SU-DHL-6 (cell line): ENCODE results near the gene EFCAB6.

ENCODE experiments used
- H2AFZ ChIP-seq: fragments of 200-600 bp; sonication (generic); 2 replicates; pipeline ENCODE4 v1.6.1; 2014; ENCODE audit warnings: low read depth, mild to moderate bottlenecking, moderate library complexity, mixed read lengths, antibody characterized with exemption, low read length; ENCODE audit not compliant: severe bottlenecking
- H3F3A ChIP-seq: fragments of 200-600 bp; shearing (Covaris generic); 2 replicates; pipeline ENCODE4 v1.6.0; 2016; ENCODE audit warnings: antibody characterized with exemption, mild to moderate bottlenecking; ENCODE audit not compliant: insufficient read depth
- H3K27ac ChIP-seq: fragments of 200-600 bp; sonication (generic); 2 replicates; pipeline ENCODE4 v1.5.1; 2016; ENCODE audit warnings: low read depth, mild to moderate bottlenecking, low read length, moderate library complexity, mixed read lengths
- H3K27me3 ChIP-seq: fragments of 200-600 bp; sonication (generic), shearing (Covaris generic); 2 replicates; pipeline ENCODE4 v1.6.0; 2014; ENCODE audit warnings: mild to moderate bottlenecking, low read length
- H3K36me3 ChIP-seq: fragments of 200-600 bp; sonication (generic); 2 replicates; pipeline ENCODE4 v1.6.1; 2014; ENCODE audit warnings: mild to moderate bottlenecking, low read length, mixed read lengths
- H3K4me2 ChIP-seq: fragments of 300-600, 200-600 bp; shearing (Covaris generic), sonication (generic); 2 replicates; pipeline ENCODE4 v1.6.0; 2014; ENCODE audit warnings: low read length, low read depth, mild to moderate bottlenecking; ENCODE audit not compliant: poor library complexity, severe bottlenecking
- H3K4me3 ChIP-seq: fragments of 200-600 bp; sonication (generic); 2 replicates; pipeline ENCODE4 v1.5.1; 2014; ENCODE audit warnings: antibody characterized with exemption, low read length, mild to moderate bottlenecking, mixed read lengths; ENCODE audit not compliant: insufficient read depth, poor library complexity, severe bottlenecking
- H3K79me2 ChIP-seq: fragments of 200-600 bp; sonication (generic); 2 replicates; pipeline ENCODE4 v1.6.1; 2014; ENCODE audit warnings: mild to moderate bottlenecking, low read length, moderate library complexity; ENCODE audit not compliant: insufficient read depth
- H3K9ac ChIP-seq: fragments of 200-600 bp; sonication (generic); 2 replicates; pipeline ENCODE4 v1.7.0; 2014; ENCODE audit warnings: mild to moderate bottlenecking, low read length
- H3K9me2 ChIP-seq: fragments of 200-600 bp; sonication (generic); replicated peaks from 2 replicates; pipeline ENCODE4 v1.6.1; 2014; ENCODE audit warnings: low read length; ENCODE audit not compliant: insufficient read depth
- H3K9me3 ChIP-seq: fragments of 200-600 bp; sonication (generic); 2 replicates; pipeline ENCODE4 v1.6.1; 2014; ENCODE audit warnings: low read length, mixed read lengths; ENCODE audit not compliant: insufficient read depth
- H4K20me1 ChIP-seq: fragments of 200-600 bp; sonication (generic); 2 replicates; pipeline ENCODE4 v1.6.1; 2014; ENCODE audit warnings: low read depth, mild to moderate bottlenecking, antibody characterized with exemption, low read length, moderate library complexity, mixed read lengths
- CTCF ChIP-seq: fragments of 200-600 bp; sonication (generic); IDR thresholded peaks from one replicate; pipeline ENCODE4 v1.5.1; 2017; ENCODE audit warnings: antibody characterized with exemption, mild to moderate bottlenecking, low read length, moderate library complexity; ENCODE audit not compliant: insufficient read depth, poor library complexity, severe bottlenecking
- EZH2phosphoT487 ChIP-seq: fragments of 200-600 bp; sonication (generic), shearing (Covaris generic); conservative IDR thresholded peaks from 2 replicates; pipeline ENCODE4 v1.6.1; 2018; ENCODE audit warnings: mild to moderate bottlenecking, antibody characterized with exemption, low read length, moderate library complexity, mixed read lengths

EFCAB6 gene

GRCh38 chr22:43630451-43630850 lies 181.7 kb downstream of the EFCAB6 start:
- no peaks in the 10 kb centered on the region for H3K36me3 ChIP-seq
- H3K79me2 ChIP-seq, result no peaks in the 10 kb centered on the region
- H3K27me3 ChIP-seq, result no peaks in the 10 kb centered on the region
- H3K9me3 ChIP-seq, result no peaks in the 10 kb centered on the region
- TF ChIP-seq CTCF (no peak), EZH2phosphoT487 (no peak)
- no peaks in the 10 kb centered on the region for H3K9me2 ChIP-seq
- no peak overlapping the region for H3K4me3 ChIP-seq
- H4K20me1 ChIP-seq, result no peaks in the 10 kb centered on the region
- H3K4me2 ChIP-seq, result no peak overlapping the region
- no peak overlapping the region for H3K9ac ChIP-seq
- no peaks in the 10 kb centered on the region for H3F3A ChIP-seq
- H2AFZ ChIP-seq, result no peak overlapping the region
- no peak overlapping the region for H3K27ac ChIP-seq

GRCh38 chr22:43628250-43628649 lies 183.9 kb downstream of the EFCAB6 start:
- H3K27ac ChIP-seq, result no peak overlapping the region
- H3K4me2 ChIP-seq, result no peak overlapping the region
- no peaks in the 10 kb centered on the region for H3F3A ChIP-seq
- H3K27me3 ChIP-seq, result no peaks in the 10 kb centered on the region
- no peaks in the 10 kb centered on the region for H3K36me3 ChIP-seq
- H3K4me3 ChIP-seq, result no peak overlapping the region
- TF ChIP-seq CTCF (no peak), EZH2phosphoT487 (no peak)
- no peaks in the 10 kb centered on the region for H3K9me2 ChIP-seq
- no peaks in the 10 kb centered on the region for H3K79me2 ChIP-seq
- no peaks in the 10 kb centered on the region for H4K20me1 ChIP-seq
- no peak overlapping the region for H2AFZ ChIP-seq
- H3K9me3 ChIP-seq, result no peaks in the 10 kb centered on the region
- H3K9ac ChIP-seq, result no peak overlapping the region

GRCh38 chr22:43627485-43628213 lies 184.5 kb downstream of the EFCAB6 start:
- Histone ChIP-seq H3K9me3 (no peaks in the 10 kb centered on the region), H3K9me2 (no peaks in the 10 kb centered on the region)

More at GRCh38 chr22:43627485-43628213, 184.5 kb downstream of the EFCAB6 start:
- Histone ChIP-seq H4K20me1 (no peaks in the 10 kb centered on the region), H3K4me2 (no peak overlapping the region), H3K36me3 (no peaks in the 10 kb centered on the region), H2AFZ (no peak overlapping the region), H3K79me2 (no peaks in the 10 kb centered on the region), H3F3A (no peaks in the 10 kb centered on the region), H3K27me3 (no peaks in the 10 kb centered on the region), H3K9ac (no peak overlapping the region), H3K27ac (no peak overlapping the region), H3K4me3 (no peak overlapping the region)
- no peak for TF ChIP-seq CTCF
- no peak for TF ChIP-seq EZH2phosphoT487
